SK-N-SH treated with all-trans-retinoic acid at 6 μM for 48 hours (cell line): ENCODE data around the gene KIRREL3.

Experiments used
- ATAC-seq: fragments of 200-7000 bp; cut with Tn5 transposase; 3 replicates; pipeline ENCODE4 v1.9.1; 2020; ENCODE audit warnings: mild to moderate bottlenecking, moderate library complexity
- ARNTL ChIP-seq: fragments of 450-650 bp; formaldehyde crosslinking; IDR thresholded peaks from 2 replicates; pipeline ENCODE4 v1.5.0; 2020; ENCODE audit warnings: low read depth, mild to moderate bottlenecking, moderate library complexity, borderline replicate concordance
- BACH2 ChIP-seq: fragments of 250-450 bp; sonication (Bioruptor Pico); IDR thresholded peaks from 2 replicates; pipeline ENCODE4 v1.9.0; 2021; ENCODE audit warnings: mild to moderate bottlenecking, borderline replicate concordance
- CSDC2 ChIP-seq: fragments of 250-450 bp; sonication (Bioruptor Pico); IDR thresholded peaks from 2 replicates; pipeline ENCODE4 v1.5.0; 2020; ENCODE audit warnings: mild to moderate bottlenecking, moderate library complexity
- CSRNP3 ChIP-seq: fragments of 250-450 bp; sonication (Bioruptor Pico); IDR thresholded peaks from 2 replicates; pipeline ENCODE4 v1.5.1; 2021; ENCODE audit warnings: mild to moderate bottlenecking, moderate library complexity
- ESRRG ChIP-seq: fragments of 250-450 bp; sonication (Bioruptor Pico); IDR thresholded peaks from 2 replicates; pipeline ENCODE4 v1.6.1; 2021; ENCODE audit warnings: mild to moderate bottlenecking
- GLIS3 ChIP-seq: fragments of 250-450 bp; sonication (Bioruptor Pico); IDR thresholded peaks from 2 replicates; pipeline ENCODE4 v1.5.0; 2020; ENCODE audit warnings: mild to moderate bottlenecking, moderate library complexity
- ISL1 ChIP-seq: fragments of 250-450 bp; sonication (Bioruptor Pico); IDR thresholded peaks from 2 replicates; pipeline ENCODE4 v2.1.2; 2022; ENCODE audit warnings: mild to moderate bottlenecking, moderate library complexity
- OSR1 ChIP-seq: fragments of 250-450 bp; sonication (Bioruptor Pico); IDR thresholded peaks from 2 replicates; pipeline ENCODE4 v1.8.0; 2022; ENCODE audit warnings: moderate library complexity, mild to moderate bottlenecking, inconsistent platforms
- PPARA ChIP-seq: fragments of 250-450 bp; sonication (Bioruptor Pico); IDR thresholded peaks from 2 replicates; pipeline ENCODE4 v1.5.0; 2020; ENCODE audit warnings: mild to moderate bottlenecking, borderline replicate concordance
- RARB ChIP-seq: fragments of 250-450 bp; sonication (Bioruptor Pico); IDR thresholded peaks from 2 replicates; pipeline ENCODE4 v1.8.0; 2021; ENCODE audit warnings: mild to moderate bottlenecking, moderate library complexity
- SNAI2 ChIP-seq: fragments of 250-450 bp; sonication (Bioruptor Pico); IDR thresholded peaks from 2 replicates; pipeline ENCODE4 v1.5.0; 2020; ENCODE audit warnings: mild to moderate bottlenecking, moderate library complexity
- TCF4 ChIP-seq: fragments of 250-450 bp; sonication (Bioruptor Pico); IDR thresholded peaks from 2 replicates; pipeline ENCODE4 v1.8.0; 2021; ENCODE audit warnings: mild to moderate bottlenecking, moderate library complexity, borderline replicate concordance
- TOX ChIP-seq: fragments of 250-450 bp; sonication (Bioruptor Pico); IDR thresholded peaks from 2 replicates; pipeline ENCODE4 v1.8.0; 2021; ENCODE audit warnings: mild to moderate bottlenecking, moderate library complexity, borderline replicate concordance
- ZC3H10 ChIP-seq: fragments of 250-450 bp; sonication (Bioruptor Pico); IDR thresholded peaks from 2 replicates; pipeline ENCODE4 v1.5.1; 2021; ENCODE audit warnings: mild to moderate bottlenecking, moderate library complexity
- ZFP3 ChIP-seq: fragments of 250-450 bp; sonication (Bioruptor Pico); IDR thresholded peaks from 2 replicates; pipeline ENCODE4 v1.5.0; 2020; ENCODE audit warnings: mild to moderate bottlenecking, moderate library complexity
- ZFP30 ChIP-seq: fragments of 450-650 bp; formaldehyde crosslinking; IDR thresholded peaks from 2 replicates; pipeline ENCODE4 v1.5.0; 2022; ENCODE audit warnings: mild to moderate bottlenecking, moderate library complexity
- ZNF565 ChIP-seq: fragments of 450-650 bp; formaldehyde crosslinking; conservative IDR thresholded peaks from 2 replicates; pipeline ENCODE4 v1.5.0; 2020; ENCODE audit warnings: low read depth, mild to moderate bottlenecking, moderate library complexity
- ZNF70 ChIP-seq: fragments of 450-650 bp; formaldehyde crosslinking; IDR thresholded peaks from 2 replicates; pipeline ENCODE4 v1.5.0; 2020; ENCODE audit warnings: mild to moderate bottlenecking, moderate library complexity
- ZNF8 ChIP-seq: fragments of 450-650 bp; formaldehyde crosslinking; IDR thresholded peaks from 2 replicates; pipeline ENCODE4 v1.5.0; 2020; ENCODE audit warnings: mild to moderate bottlenecking, moderate library complexity
- TF ChIP-seq, protein P1 (sequence below): fragments of 250-450 bp; sonication (Bioruptor Pico); IDR thresholded peaks from 2 replicates; pipeline ENCODE4 v1.5.0; 2020; ENCODE audit warnings: mild to moderate bottlenecking, moderate library complexity
- TF ChIP-seq, protein P2 (sequence below): fragments of 250-450 bp; sonication (Bioruptor Pico); IDR thresholded peaks from 2 replicates; pipeline ENCODE4 v1.8.0; 2021; ENCODE audit warnings: low read depth, mild to moderate bottlenecking, moderate library complexity, borderline replicate concordance

Gene KIRREL3

DNA sequence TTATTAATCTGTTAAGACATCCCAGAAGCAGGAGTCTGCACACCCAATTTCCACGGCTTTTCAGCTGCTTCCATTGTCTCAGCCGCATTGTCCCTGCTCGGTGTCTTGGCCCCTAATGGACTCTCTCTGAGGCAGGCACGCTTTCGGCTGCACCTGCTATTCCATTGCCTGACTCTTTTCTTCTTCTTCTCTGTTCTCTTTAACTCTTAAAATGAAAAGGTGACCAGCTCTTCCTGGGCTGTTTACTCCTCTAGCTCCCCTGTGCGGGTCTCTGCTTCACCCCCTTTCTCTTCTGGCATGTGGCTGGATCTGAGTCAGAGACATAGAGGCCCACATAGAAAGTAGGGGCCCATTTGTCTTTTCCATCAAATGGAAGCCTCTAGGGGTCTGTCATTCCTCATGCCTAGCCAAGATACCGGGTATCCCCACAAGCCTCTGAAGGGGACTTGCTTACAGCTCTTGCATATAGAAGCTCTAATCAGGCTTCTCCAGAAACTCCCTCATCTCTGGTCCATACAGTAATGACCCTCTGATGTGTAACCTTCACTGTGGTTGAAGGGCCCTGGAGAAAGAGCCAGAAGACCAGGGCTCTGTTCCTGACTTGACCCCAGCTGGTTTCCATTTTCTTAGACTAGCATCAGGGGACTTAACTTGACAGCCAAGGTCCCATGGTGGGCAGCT, 401.2 kb downstream of the KIRREL3 start:
- ATAC-seq: no peak
- TF ChIP-seq ARNTL (CRISPR knock-in tag) (no peak), ZNF565 (CRISPR knock-in tag) (no peak), ISL1 (no peak), ZFP3 (CRISPR knock-in tag) (no peak), TCF4 (CRISPR knock-in tag) (no peak), TOX (CRISPR knock-in tag) (no peak), PPARA (no peak), ZNF70 (CRISPR knock-in tag) (no peak)
- TF ChIP-seq, protein P1, sequence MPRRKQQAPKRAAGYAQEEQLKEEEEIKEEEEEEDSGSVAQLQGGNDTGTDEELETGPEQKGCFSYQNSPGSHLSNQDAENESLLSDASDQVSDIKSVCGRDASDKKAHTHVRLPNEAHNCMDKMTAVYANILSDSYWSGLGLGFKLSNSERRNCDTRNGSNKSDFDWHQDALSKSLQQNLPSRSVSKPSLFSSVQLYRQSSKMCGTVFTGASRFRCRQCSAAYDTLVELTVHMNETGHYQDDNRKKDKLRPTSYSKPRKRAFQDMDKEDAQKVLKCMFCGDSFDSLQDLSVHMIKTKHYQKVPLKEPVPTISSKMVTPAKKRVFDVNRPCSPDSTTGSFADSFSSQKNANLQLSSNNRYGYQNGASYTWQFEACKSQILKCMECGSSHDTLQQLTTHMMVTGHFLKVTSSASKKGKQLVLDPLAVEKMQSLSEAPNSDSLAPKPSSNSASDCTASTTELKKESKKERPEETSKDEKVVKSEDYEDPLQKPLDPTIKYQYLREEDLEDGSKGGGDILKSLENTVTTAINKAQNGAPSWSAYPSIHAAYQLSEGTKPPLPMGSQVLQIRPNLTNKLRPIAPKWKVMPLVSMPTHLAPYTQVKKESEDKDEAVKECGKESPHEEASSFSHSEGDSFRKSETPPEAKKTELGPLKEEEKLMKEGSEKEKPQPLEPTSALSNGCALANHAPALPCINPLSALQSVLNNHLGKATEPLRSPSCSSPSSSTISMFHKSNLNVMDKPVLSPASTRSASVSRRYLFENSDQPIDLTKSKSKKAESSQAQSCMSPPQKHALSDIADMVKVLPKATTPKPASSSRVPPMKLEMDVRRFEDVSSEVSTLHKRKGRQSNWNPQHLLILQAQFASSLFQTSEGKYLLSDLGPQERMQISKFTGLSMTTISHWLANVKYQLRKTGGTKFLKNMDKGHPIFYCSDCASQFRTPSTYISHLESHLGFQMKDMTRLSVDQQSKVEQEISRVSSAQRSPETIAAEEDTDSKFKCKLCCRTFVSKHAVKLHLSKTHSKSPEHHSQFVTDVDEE: no peak

GRCh38 chr11:126598344-126599216, 402.0 kb downstream of the KIRREL3 start:
- no peak for ATAC-seq
- TF ChIP-seq ISL1 (no peak), ESRRG (no peak), CSRNP3 (CRISPR knock-in tag) (no peak), ZNF70 (CRISPR knock-in tag) (no peak), ZFP30 (CRISPR knock-in tag) (no peak), ZNF8 (CRISPR knock-in tag) (no peak), TOX (CRISPR knock-in tag) (no peak)

DNA sequence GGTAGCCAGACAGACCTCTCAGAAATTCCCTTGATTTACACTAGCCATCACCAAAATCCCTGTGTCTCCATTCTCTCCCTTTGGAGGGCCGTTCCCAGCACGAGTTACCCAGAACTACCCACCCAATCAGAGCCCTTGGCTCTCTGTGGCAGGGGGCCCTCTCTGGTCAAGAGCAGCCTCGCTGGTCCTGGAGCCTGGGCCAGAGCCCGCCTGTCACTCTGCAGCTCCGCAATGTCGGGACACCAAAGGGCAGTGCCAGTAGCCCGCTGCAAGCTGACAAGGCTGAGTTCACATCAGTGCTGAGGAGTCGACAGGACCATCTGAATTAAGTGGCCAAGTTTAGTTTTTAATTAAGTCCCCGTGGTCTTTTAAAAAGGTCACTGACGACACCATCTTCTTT, 403.5 kb downstream of the KIRREL3 start:
- ATAC-seq: no peak
- no peak for TF ChIP-seq ARNTL (CRISPR knock-in tag)
- no peak for TF ChIP-seq ESRRG
- TF ChIP-seq, protein P2, sequence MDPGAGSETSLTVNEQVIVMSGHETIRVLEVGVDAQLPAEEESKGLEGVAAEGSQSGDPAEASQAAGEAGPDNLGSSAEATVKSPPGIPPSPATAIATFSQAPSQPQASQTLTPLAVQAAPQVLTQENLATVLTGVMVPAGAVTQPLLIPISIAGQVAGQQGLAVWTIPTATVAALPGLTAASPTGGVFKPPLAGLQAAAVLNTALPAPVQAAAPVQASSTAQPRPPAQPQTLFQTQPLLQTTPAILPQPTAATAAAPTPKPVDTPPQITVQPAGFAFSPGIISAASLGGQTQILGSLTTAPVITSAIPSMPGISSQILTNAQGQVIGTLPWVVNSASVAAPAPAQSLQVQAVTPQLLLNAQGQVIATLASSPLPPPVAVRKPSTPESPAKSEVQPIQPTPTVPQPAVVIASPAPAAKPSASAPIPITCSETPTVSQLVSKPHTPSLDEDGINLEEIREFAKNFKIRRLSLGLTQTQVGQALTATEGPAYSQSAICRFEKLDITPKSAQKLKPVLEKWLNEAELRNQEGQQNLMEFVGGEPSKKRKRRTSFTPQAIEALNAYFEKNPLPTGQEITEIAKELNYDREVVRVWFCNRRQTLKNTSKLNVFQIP (CRISPR knock-in tag): no peak
- TF ChIP-seq ZC3H10 (CRISPR knock-in tag): no peak
- TF ChIP-seq OSR1 (CRISPR knock-in tag): no peak
- no peak for TF ChIP-seq RARB

GRCh38 chr11:126596474-126596873, 404.1 kb downstream of the KIRREL3 start:
- TF ChIP-seq ISL1 (no peak), ZFP3 (CRISPR knock-in tag) (no peak), GLIS3 (no peak), ZFP30 (CRISPR knock-in tag) (no peak), SNAI2 (CRISPR knock-in tag) (no peak), BACH2 (CRISPR knock-in tag) (no peak), CSDC2 (CRISPR knock-in tag) (no peak), ZNF8 (CRISPR knock-in tag) (no peak), ARNTL (CRISPR knock-in tag) (no peak), PPARA (no peak), ZC3H10 (CRISPR knock-in tag) (no peak), TOX (CRISPR knock-in tag) (no peak), CSRNP3 (CRISPR knock-in tag) (no peak), RARB (no peak)
- TF ChIP-seq, protein P1: no peak
- no peak for ATAC-seq
